DMS79 treated with DMSO at 0.1 percent for 48 hours (cell line): Measurements from ENCODE around the gene HBE1.

Experiments used
- DNase-seq: peaks from one replicate; lab custom pipeline; 2025; lab: John Stamatoyannopoulos, UW

HBE1 gene

GRCh38 chr11:5233307-5233706 lies 36.4 kb downstream of the HBE1 start:
- no peak for DNase-seq

GRCh38 chr11:5232821-5233220 lies 36.9 kb downstream of the HBE1 start:
- DNase-seq = no peak

- DNase-seq = no peak
These were observed 37.6 kb downstream of the HBE1 start for GRCh38 chr11:5232176-5232575.

- DNase-seq = no peak
These were observed 38.6 kb downstream of the HBE1 start for GRCh38 chr11:5231111-5231510.

GRCh38 chr11:5230266-5230665 lies 39.5 kb downstream of the HBE1 start:
- no peak for DNase-seq

GRCh38 chr11:5229796-5230195 lies 39.9 kb downstream of the HBE1 start:
- DNase-seq = no peak

GRCh38 chr11:5229356-5229755 lies 40.4 kb downstream of the HBE1 start:
- DNase-seq = no peak

GRCh38 chr11:5228124-5228523 lies 41.6 kb downstream of the HBE1 start:
- no peak for DNase-seq

GRCh38 chr11:5227681-5228080 lies 42.1 kb downstream of the HBE1 start:
- no peak for DNase-seq

- peak; percentile 11 for DNase-seq
These were observed 42.9 kb downstream of the HBE1 start, which contains the start of gene HBB for GRCh38 chr11:5226732-5227310. TSS of gene HBB (minus strand) at chr11:5227071. CDS start at chr11:5227021, 50 bp downstream.

- DNase-seq = no peak
These were observed 44.3 kb downstream of the HBE1 start for GRCh38 chr11:5225480-5225871.

- no peak for DNase-seq
These were observed 44.9 kb downstream of the HBE1 start for GRCh38 chr11:5224538-5225479.

GRCh38 chr11:5223686-5224085 lies 46.1 kb downstream of the HBE1 start:
- no peak for DNase-seq

GRCh38 chr11:5223146-5223545 lies 46.6 kb downstream of the HBE1 start:
- DNase-seq = no peak
